Uterus (tissue), 2 donors: ENCODE measurements around the gene TMOD3.

Source experiments
- POLR2A ChIP-seq, 2 donors: fragments of 450-650 bp; IDR thresholded peaks; one replicate each; pipeline ENCODE4 v1.6.1; 2016; ENCODE audit warnings: antibody characterized with exemption in 2 of 2, mild to moderate bottlenecking in 1 of 2, moderate library complexity in 1 of 2
- TF ChIP-seq, protein P1 (sequence below), 4 experiments: fragments of 200-600 bp in 2 of 4; fragments of 450-650 bp in 2 of 4; sonication (generic) in 2 of 4; IDR thresholded peaks; one replicate each; pipeline ENCODE4 v1.5.1; 2016 to 2019; ENCODE audit warnings: antibody characterized with exemption in 4 of 4, mild to moderate bottlenecking in 2 of 4, moderate library complexity in 1 of 4

DNA sequence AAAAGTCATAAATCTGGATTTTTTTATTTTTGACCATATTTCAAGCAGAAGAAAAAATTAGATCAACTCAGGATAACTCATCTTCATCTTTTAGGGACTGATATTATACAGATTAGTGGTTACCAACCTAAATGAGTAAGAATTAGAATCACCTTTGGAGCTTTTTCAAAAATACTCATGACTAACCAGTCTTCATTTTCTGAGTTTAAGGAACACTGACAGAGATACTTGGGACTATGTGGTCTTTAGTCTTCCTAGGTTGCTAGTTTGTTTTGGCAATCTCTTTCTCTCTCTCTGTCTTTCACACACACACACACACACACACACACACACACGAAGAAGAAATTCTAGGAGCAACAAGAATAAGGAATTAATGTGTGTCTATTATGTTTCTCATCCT, 50.1 kb downstream of the TMOD3 start:
- no peak for TF ChIP-seq POLR2A (IDR thresholded peaks at IDR 0.05)
- TF ChIP-seq, protein P1, sequence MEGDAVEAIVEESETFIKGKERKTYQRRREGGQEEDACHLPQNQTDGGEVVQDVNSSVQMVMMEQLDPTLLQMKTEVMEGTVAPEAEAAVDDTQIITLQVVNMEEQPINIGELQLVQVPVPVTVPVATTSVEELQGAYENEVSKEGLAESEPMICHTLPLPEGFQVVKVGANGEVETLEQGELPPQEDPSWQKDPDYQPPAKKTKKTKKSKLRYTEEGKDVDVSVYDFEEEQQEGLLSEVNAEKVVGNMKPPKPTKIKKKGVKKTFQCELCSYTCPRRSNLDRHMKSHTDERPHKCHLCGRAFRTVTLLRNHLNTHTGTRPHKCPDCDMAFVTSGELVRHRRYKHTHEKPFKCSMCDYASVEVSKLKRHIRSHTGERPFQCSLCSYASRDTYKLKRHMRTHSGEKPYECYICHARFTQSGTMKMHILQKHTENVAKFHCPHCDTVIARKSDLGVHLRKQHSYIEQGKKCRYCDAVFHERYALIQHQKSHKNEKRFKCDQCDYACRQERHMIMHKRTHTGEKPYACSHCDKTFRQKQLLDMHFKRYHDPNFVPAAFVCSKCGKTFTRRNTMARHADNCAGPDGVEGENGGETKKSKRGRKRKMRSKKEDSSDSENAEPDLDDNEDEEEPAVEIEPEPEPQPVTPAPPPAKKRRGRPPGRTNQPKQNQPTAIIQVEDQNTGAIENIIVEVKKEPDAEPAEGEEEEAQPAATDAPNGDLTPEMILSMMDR (IDR thresholded peaks at IDR 0.05) = no peak
